Stimulated activated CD8-positive, alpha-beta memory T cell treated with anti-CD3 and anti-CD28 coated beads, Interleukin-7, amount 100 ng/mL, for 48 hours (primary cell): Measurements from ENCODE around the gene DUSP11.
"Not testable (repeated sequence)": the region's sequence is repeated elsewhere in the genome, so short reads cannot be mapped to it uniquely, and the experiment has no call there.

Experiments
- DNase-seq, 2 donors: peaks; one replicate each; pipeline ENCODE4 v3.0.0-alpha.2; 2020; ENCODE audit warnings: low read depth in 1 of 2; ENCODE audit errors: extremely low read depth in 1 of 2

DUSP11 gene

GRCh38 chr2:73779467-73780236 is at the start of gene DUSP11:
Gene DUSP11 (minus strand): TSS chr2:73780103. CDS start chr2:73779974, 129 bp downstream.
- peak; percentile 88 to 94 for DNase-seq

- DNase-seq, result peak; percentile 70 to 90
Observed at GRCh38 chr2:73828818-73829570, 49.1 kb upstream of the DUSP11 start, which contains the start of gene STAMBP. Gene STAMBP (plus strand): TSS chr2:73828961. CDS start chr2:73830857, 1,896 bp downstream.

GRCh38 chr2:73828389-73828817 is 48.5 kb upstream of the DUSP11 start:
- no peak for DNase-seq

GRCh38 chr2:73827660-73828388 is 47.9 kb upstream of the DUSP11 start:
- no peak for DNase-seq

- DNase-seq, result no peak
Observed at GRCh38 chr2:73827018-73827417, 47.1 kb upstream of the DUSP11 start.

- DNase-seq, result no peak
Observed at GRCh38 chr2:73825408-73825807, 45.5 kb upstream of the DUSP11 start.

- DNase-seq, result no peak
Observed at GRCh38 chr2:73823916-73824523, 44.1 kb upstream of the DUSP11 start.

- no peak for DNase-seq
Observed at GRCh38 chr2:73823416-73823815, 43.5 kb upstream of the DUSP11 start.

- no peak for DNase-seq
Observed at GRCh38 chr2:73822991-73823390, 43.1 kb upstream of the DUSP11 start.

- no peak for DNase-seq
Observed at GRCh38 chr2:73822276-73822675, 42.4 kb upstream of the DUSP11 start.

GRCh38 chr2:73821669-73822068 is 41.8 kb upstream of the DUSP11 start:
- no peak for DNase-seq

- DNase-seq, result peak in 1 of 2 donors; percentile 39
Observed at GRCh38 chr2:73821227-73821626, 41.3 kb upstream of the DUSP11 start.

- DNase-seq, result no peak
Observed at GRCh38 chr2:73818296-73818695, 38.4 kb upstream of the DUSP11 start.

- DNase-seq, result no peak
Observed at GRCh38 chr2:73812635-73813034, 32.7 kb upstream of the DUSP11 start.

GRCh38 chr2:73811878-73812277 is 32.0 kb upstream of the DUSP11 start:
- no peak for DNase-seq

- DNase-seq, result not testable (repeated sequence)
Observed at GRCh38 chr2:73783883-73784282, 4.0 kb upstream of the DUSP11 start, which contains the start of gene C2orf78. Gene C2orf78 (plus strand): TSS chr2:73784183. CDS start chr2:73784310, 127 bp downstream.

- DNase-seq, result not testable (repeated sequence)
Observed at GRCh38 chr2:73783402-73783801, 3.5 kb upstream of the DUSP11 start.

GRCh38 chr2:73780237-73780582 is 307 bp upstream of the DUSP11 start:
- no peak for DNase-seq

GRCh38 chr2:73778867-73779466 is 936 bp downstream of the DUSP11 start:
- DNase-seq, result not testable (repeated sequence)

- no peak for DNase-seq
Observed at GRCh38 chr2:73776869-73777519, 2.9 kb downstream of the DUSP11 start.
